Measurements from ENCODE around the gene ST6GALNAC3. TPM values are rescaled to one million over a fixed set of nuclear protein-coding genes. Genes with fewer than 3 reads are reported as not detected.

The ST6GALNAC3 gene
- total RNA-seq, 1 experiment from 2014 or later: 0.03 TPM

- Histone ChIP-seq H3K4me1 (ENCODE audit: control insufficient read depth, insufficient read depth, low read length) (no peaks in the 10 kb centered on the region), H3K4me3 (ENCODE audit: low read depth in 2 of 2, low read length in 2 of 2) (no peak overlapping the region), H3K27ac (ENCODE audit: low read length) (no peak overlapping the region), H3K27me3 (ENCODE audit: control insufficient read depth, insufficient read depth, low read length) (no peaks in the 10 kb centered on the region), H3K36me3 (ENCODE audit: control insufficient read depth, insufficient read depth, low read length) (no peaks in the 10 kb centered on the region), H3K9me3 (ENCODE audit: control insufficient read depth, insufficient read depth, low read depth, low read length) (no peaks in the 10 kb centered on the region)
- ATAC-seq: no peak
- POLR2A ChIA-PET: no interaction called here
- BruUV-seq (replicated peaks): no TSS peak
- CTCF ChIA-PET: no interaction called here
- no peak for TF ChIP-seq POLR2AphosphoS5 (IDR thresholded peaks at IDR 0.05; ENCODE audit: low read depth, low read length)
- TF ChIP-seq SIN3A (IDR thresholded peaks at IDR 0.05; ENCODE audit: borderline replicate concordance, insufficient read depth, low read depth, low read length): no peak
- no peak for TF ChIP-seq TCF7L2 (IDR thresholded peaks at IDR 0.05; ENCODE audit: low read depth, low read length)
- TF ChIP-seq REST (IDR thresholded peaks at IDR 0.05; ENCODE audit: insufficient read depth in 1 of 2, low read depth in 2 of 2, low read length in 1 of 2): no peak
- TF ChIP-seq CTCF (IDR thresholded peaks at IDR 0.05): no peak
- in situ Hi-C loops (cut with HindIII; ENCODE audit: low pct_unique_long_range_greater_than_20kb, low sequenced_read_pairs) (no loop called here), intact Hi-C loops (cut with micrococcal nuclease; ENCODE audit: unreplicated experiment) (no loop called here)
- DNase-seq (ENCODE audit: low read depth, low spot score): no peak
Observed at GRCh38 chr1:76109404-76109803, 34.9 kb downstream of the ST6GALNAC3 start.

GRCh38 chr1:76109901-76110560 is 35.5 kb downstream of the ST6GALNAC3 start:
- TF ChIP-seq POLR2AphosphoS5 (IDR thresholded peaks at IDR 0.05; ENCODE audit: low read depth, low read length): no peak
- TF ChIP-seq TCF7L2 (IDR thresholded peaks at IDR 0.05; ENCODE audit: low read depth, low read length): no peak
- no peak for TF ChIP-seq SIN3A (IDR thresholded peaks at IDR 0.05; ENCODE audit: borderline replicate concordance, insufficient read depth, low read depth, low read length)
- no peak for TF ChIP-seq CTCF (IDR thresholded peaks at IDR 0.05)
- ATAC-seq: no peak
- in situ Hi-C loops (cut with HindIII; ENCODE audit: low pct_unique_long_range_greater_than_20kb, low sequenced_read_pairs): no loop called here
- no peak overlapping the region for H3K4me3 ChIP-seq (ENCODE audit: low read depth in 2 of 2, low read length in 2 of 2)
- ChIA-PET POLR2A (no interaction called here), CTCF (no interaction called here)
- intact Hi-C loops (cut with micrococcal nuclease; ENCODE audit: unreplicated experiment): no loop called here
- H3K4me1 ChIP-seq (ENCODE audit: control insufficient read depth, insufficient read depth, low read length): no peaks in the 10 kb centered on the region
- H3K27ac ChIP-seq (ENCODE audit: low read length): no peak overlapping the region
- H3K27me3 ChIP-seq (ENCODE audit: control insufficient read depth, insufficient read depth, low read length): no peaks in the 10 kb centered on the region
- H3K36me3 ChIP-seq (ENCODE audit: control insufficient read depth, insufficient read depth, low read length): no peaks in the 10 kb centered on the region
- H3K9me3 ChIP-seq (ENCODE audit: control insufficient read depth, insufficient read depth, low read depth, low read length): no peaks in the 10 kb centered on the region
- BruUV-seq (replicated peaks): no TSS peak
- no peak for DNase-seq (ENCODE audit: low read depth, low spot score)
